ENCODE measurements around the gene GFY.

Gene GFY

GRCh38 chr19:49440439-49441209 lies 15.4 kb downstream of the GFY start:
- DNase-seq (ENCODE audit: extremely low read depth, insufficient read length): no peak
- Histone ChIP-seq H3K36me3 (ENCODE audit: control insufficient read depth, insufficient read depth, low read length) (no peaks in the 10 kb centered on the region), H3K27me3 (replicated peaks; ENCODE audit: control insufficient read depth, insufficient read depth, low read length) (peaks cover 2% of the 10 kb centered on the region; the same call in 1 of the 2 replicates), H3K4me3 (replicated peaks; ENCODE audit: low read depth, low read length) (no peak overlapping the region)
- no peak for TF ChIP-seq CTCF (IDR thresholded peaks at IDR 0.05; ENCODE audit: insufficient read depth, low read length, poor library complexity, severe bottlenecking)

- Histone ChIP-seq H3K27me3 (replicated peaks; ENCODE audit: control insufficient read depth, insufficient read depth, low read length) (peaks cover 2% of the 10 kb centered on the region; the same call in 1 of the 2 replicates), H3K4me3 (replicated peaks; ENCODE audit: low read depth, low read length) (no peak within 1 kb of the TSS), H3K36me3 (ENCODE audit: control insufficient read depth, insufficient read depth, low read length) (no peaks in the 10 kb centered on the region; the same call in 1 of the 2 replicates)
- TF ChIP-seq CTCF (IDR thresholded peaks at IDR 0.05; ENCODE audit: insufficient read depth, low read length, poor library complexity, severe bottlenecking): no peak
- peak; percentile 73 for DNase-seq (ENCODE audit: extremely low read depth, insufficient read length)
Measured at GRCh38 chr19:49441210-49441959, 16.2 kb downstream of the GFY start, which contains the start of gene SLC17A7. SLC17A7 (minus strand) TSS chr19:49441527; CDS start chr19:49441379, 148 bp downstream.

GRCh38 chr19:49441960-49442350 lies 16.8 kb downstream of the GFY start:
- peaks cover 2% of the 10 kb centered on the region; the same call in 1 of the 2 replicates for H3K27me3 ChIP-seq (replicated peaks; ENCODE audit: control insufficient read depth, insufficient read depth, low read length)
- peaks cover 3% of the 10 kb centered on the region for H3K36me3 ChIP-seq (ENCODE audit: control insufficient read depth, insufficient read depth, low read length)
- DNase-seq (ENCODE audit: extremely low read depth, insufficient read length): no peak
- no peak overlapping the region for H3K4me3 ChIP-seq (replicated peaks; ENCODE audit: low read depth, low read length)
- no peak for TF ChIP-seq CTCF (IDR thresholded peaks at IDR 0.05; ENCODE audit: insufficient read depth, low read length, poor library complexity, severe bottlenecking)

- no peak for TF ChIP-seq CTCF (IDR thresholded peaks at IDR 0.05; ENCODE audit: insufficient read depth, low read length, poor library complexity, severe bottlenecking)
- Histone ChIP-seq H3K27me3 (replicated peaks; ENCODE audit: control insufficient read depth, insufficient read depth, low read length) (peaks cover 2% of the 10 kb centered on the region; the same call in 1 of the 2 replicates), H3K36me3 (ENCODE audit: control insufficient read depth, insufficient read depth, low read length) (peaks cover 4% of the 10 kb centered on the region), H3K4me3 (replicated peaks; ENCODE audit: low read depth, low read length) (peak overlapping the region; percentile 72)
- DNase-seq (ENCODE audit: extremely low read depth, insufficient read length): no peak
Measured at GRCh38 chr19:49442354-49442753, 17.2 kb downstream of the GFY start.

- peaks cover 4% of the 10 kb centered on the region for H3K36me3 ChIP-seq (ENCODE audit: control insufficient read depth, insufficient read depth, low read length)
- no peak for TF ChIP-seq CTCF (IDR thresholded peaks at IDR 0.05; ENCODE audit: insufficient read depth, low read length, poor library complexity, severe bottlenecking)
- peak overlapping the region; percentile 72 for H3K4me3 ChIP-seq (replicated peaks; ENCODE audit: low read depth, low read length)
- H3K27me3 ChIP-seq (replicated peaks; ENCODE audit: control insufficient read depth, insufficient read depth, low read length): peaks cover 2% of the 10 kb centered on the region; the same call in 1 of the 2 replicates
- DNase-seq (ENCODE audit: extremely low read depth, insufficient read length): peak; percentile 69
Measured at GRCh38 chr19:49442771-49443365, 17.7 kb downstream of the GFY start.
